Measurements from ENCODE around the gene LIPG.
"Not testable (repeated sequence)": the region's sequence is repeated elsewhere in the genome, so short reads cannot be mapped to it uniquely, and the experiment has no call there.

LIPG gene

DNA sequence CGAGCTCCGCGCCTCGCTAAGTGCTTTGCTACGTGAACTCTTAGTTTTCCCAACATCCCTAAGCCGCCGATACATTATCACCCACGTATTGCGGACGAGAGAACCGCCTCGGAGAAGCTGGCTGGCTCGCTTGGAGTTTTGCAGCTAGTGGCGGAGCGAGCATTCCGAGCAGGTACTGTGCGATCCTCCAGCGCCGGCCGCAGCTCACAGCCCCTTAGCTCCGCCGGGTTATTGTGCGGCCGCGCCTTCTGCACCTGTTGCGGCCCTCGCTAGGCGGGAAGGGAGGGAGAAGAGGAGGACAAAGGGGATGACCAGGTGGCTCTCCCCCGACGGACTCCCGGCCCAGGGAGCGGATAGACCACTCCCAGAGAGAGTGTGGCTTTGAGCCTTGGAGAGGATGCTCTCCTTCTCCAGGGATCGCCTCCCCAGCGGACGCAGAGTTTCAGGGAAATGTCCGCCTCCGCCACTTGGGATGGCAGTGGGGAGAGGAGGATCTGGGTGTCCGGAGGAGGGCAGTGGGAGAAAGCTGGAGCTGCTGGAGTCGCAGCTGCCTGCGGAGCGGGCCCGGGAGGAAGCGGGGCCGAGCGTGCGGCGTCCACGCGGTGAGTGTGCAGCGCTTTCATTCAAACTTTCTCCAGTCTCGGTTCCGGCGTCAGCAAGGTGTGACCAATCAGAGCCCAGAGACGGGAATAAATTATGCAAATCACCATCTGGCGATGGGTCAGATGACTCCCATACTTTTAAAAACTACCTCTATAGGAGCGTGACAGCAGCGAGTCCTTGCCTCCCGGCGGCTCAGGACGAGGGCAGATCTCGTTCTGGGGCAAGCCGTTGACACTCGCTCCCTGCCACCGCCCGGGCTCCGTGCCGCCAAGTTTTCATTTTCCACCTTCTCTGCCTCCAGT, at the start of gene LIPG:
Gene LIPG (plus strand): TSS at position 769 of the 905 bp plus-strand sequence. CDS start 252 bp downstream, outside the sequence.
- DNase-seq: peak; percentile 20

DNA sequence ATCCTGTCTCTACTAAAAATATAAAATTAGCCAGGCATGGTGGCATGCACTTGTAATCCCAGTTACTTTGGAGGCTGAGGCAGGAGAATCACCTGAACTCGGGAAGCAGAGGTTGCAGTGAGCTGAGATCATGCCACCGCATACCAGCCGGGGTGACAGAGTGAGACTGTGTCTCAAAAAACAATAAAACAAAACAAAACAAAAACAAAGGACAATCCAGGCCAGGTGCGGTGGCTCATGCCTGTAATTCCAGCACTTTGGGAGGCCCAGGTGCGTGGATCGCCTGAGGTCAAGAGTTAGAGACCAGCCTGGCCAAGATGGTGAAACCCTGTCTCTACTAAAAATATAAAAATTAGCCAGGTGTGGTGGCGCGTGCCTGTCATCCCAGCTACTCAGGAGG, 49.0 kb upstream of the LIPG start:
- DNase-seq: not testable (repeated sequence)

DNA sequence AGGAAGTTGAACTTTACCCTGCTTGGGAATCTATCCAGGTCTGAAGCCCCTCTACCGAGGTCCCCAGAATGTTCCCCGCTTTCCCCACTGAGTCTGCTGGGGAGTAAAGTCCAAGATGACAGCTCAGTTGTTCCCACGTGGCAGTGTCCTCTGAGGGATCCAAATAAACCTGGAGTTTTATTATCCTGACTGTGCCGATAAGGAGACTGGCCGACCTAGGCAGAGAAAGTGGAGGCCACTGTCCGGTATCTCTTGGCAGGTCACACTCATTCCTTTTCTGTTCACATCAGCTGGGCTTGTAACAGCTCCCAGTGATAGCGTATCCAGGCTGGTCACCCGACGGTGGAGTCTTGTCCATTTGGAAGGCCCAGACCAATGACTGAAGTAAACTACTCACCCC, 47.3 kb upstream of the LIPG start:
- no peak for DNase-seq

DNA sequence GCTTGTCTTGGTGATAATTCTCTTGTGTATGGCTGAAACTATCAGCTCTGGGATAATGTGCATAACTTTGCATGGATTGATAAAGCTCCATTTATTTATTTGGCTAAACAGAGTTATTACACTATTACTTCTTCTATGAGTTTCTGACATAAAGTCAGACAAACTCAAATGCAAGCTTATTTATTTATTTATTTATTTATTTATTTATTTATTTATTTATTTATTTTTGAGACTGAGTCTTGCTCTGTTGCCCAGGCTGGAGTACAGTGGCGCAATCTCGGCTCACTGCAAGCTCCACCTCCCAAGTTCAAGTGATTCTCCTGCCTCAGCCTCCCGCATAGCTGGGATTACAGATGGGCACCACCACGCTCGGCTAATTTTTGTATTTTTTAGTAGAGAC, 46.9 kb upstream of the LIPG start:
- DNase-seq: not testable (repeated sequence)

DNA sequence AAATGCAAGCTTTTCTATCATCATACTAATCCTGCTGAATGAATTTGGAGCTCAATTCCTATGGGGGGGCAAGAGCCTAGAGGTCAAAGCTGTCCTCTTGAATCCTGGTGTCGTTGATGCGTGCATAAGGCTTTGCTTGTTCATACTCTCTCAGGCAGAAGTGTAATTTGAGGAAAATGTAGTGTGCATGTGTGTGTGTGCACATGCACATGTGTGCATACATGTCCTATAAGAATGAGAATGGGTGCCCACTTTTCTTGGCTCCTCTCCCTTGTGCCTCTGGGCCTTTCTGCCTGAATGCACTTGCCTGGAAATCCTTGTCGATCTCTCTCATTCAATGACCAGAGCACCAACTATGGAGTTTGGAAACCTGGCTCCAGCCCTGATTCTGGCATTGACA, 46.3 kb upstream of the LIPG start:
- no peak for DNase-seq

DNA sequence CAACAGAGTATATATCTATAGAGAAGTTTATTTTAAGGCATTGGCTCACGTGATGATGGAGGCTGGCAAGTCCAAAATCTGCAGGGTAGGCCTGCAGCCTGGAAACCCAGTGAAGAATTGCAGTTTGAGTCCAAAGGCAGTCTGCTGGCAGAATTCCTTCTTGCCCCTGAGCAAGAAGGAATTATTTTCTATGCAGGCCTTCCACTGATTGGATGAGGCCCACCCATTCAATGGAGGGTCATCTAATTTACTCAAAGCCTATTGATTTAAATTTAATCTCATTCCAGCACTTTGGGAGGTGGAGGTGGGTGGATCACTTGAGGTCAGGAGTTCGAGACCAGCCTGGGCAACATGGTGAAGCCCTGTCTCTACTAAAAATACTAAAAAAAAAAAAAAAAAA, 44.4 kb upstream of the LIPG start:
- DNase-seq: no peak

DNA sequence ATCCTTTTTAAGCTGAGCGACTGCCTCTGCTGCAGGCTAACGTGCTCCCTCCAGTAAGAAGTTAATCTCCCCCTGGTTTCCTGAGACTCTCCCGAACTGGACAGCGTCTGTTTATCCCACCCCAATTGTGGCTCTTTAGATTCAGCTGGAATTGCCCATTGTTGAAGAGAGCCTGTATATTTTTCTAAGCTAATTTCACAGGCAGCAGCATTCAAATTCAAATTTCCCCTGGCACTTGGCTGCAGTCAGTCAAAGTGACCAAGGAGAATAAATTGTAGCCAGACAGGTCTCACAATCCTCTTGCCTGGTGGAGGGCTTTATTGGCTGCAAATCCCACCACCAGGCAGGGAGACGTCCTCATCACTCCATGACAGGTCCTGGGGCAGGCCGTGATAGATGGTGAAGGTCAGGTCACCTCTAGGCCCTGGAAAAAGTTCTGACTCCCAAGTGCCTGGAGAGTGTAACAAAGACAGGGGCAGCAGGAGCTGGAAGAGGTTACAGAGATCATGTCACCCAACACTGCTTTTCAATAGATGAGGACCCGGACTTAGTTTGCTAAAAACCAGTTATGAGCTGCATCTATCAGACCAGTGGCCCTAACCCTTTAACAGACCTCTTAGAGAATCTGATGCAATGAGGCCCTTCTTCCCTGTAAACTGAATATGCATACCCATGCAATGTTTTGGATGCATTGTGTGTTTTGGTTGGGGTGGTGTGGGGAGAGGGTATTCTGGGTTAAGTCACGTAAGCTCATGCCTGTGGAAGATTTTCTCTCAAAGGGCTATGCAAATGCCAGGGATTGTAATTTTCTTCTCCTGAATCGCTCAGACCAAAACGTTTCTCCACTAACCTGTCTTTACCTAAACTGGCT, 42.5 kb upstream of the LIPG start:
- DNase-seq: no peak

DNA sequence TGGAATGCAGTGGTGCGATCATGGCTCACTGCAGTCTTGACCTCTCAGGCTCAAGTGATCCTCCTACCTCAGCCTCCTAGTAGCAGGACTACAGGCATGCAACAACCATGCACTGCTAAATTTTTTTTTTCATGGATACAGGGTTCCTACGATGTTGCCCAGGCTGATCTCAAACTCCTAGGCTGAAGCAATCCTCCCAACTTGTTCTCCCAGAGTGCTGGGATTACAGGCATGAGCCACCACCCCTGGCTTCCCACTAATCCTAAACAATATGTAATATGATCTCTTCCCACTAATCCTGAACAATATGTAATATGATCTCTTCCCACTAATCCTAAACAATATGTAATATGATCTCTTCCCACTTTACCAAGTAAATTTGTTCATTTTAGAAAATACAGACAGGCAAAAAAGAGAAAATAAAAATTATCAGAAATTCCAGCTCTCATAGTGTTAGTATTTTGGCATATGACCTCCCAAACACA, 41.2 kb upstream of the LIPG start:
- DNase-seq: no peak

DNA sequence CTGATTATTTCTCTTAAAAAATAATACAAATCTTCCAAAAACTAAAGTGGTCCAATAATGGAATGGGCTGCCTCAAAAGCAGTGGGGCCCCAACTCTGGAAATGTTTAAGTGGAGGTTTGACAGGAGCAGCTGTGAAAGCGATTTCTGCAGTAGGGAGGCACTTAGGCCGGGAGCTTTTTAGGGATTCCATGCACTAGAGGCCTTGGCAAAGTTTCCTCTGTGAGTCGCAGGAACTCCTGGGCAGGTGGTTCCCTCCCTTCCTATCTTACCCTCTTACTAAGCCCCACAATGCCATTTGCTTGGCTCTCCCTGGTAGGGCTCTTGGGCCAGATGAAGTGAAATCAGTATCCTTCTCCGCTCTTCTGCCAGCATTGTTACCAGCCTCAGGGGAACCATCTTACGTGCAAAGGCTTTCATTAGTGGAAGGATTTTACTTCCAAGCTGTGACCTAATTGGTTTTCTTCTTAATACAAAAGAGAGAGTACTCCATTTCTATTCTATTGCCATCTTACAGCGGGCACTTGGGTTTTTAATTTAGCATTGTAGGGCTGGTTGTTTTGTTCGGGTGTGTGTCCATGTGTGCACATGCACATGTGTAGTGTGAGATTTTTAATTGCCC, 40.5 kb upstream of the LIPG start:
- no peak for DNase-seq

DNA sequence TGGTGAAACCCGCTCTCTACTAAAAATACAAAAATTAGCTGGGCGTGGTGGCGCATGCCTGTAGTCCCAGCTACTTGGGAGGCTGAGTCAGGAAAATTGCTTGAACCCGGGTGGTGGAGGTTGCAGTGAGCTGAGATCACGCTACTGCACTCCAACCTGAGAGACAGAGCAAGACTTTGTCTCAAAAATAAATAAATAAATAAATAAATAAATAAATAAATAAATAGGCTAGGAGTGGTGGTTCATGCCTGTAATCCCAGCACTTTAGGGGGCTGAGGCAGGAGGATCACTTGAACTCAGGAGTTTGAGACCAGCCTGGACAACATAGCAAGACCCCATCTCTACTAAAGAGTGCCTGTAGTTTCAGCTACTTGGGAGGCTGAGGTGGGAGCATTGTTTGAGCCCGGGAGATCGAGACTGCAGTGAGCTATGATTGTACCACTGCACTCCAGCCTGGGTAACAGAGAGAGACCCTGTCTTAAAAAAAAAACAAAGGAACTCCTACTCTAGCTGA, 38.2 kb upstream of the LIPG start:
- not testable (repeated sequence) for DNase-seq

DNA sequence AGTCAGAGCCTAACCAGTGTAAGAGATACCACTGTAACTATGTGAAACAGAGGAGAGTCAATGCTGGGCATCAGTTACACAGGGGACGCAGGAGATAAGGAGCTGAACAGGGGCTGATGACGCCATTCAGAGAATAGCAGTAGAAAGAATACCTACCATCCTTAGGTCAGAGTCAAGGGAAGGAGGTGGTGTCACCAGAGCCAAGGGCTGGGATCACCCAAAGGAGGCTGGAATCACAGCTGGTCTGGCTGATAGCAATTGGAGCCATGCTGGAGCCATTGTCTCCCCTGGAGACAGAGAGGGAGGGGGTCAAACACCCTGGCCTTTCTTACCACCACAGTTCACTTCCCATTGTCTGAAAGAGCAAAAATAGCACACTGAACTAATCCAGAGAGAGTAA, 37.5 kb upstream of the LIPG start:
- DNase-seq: no peak

DNA sequence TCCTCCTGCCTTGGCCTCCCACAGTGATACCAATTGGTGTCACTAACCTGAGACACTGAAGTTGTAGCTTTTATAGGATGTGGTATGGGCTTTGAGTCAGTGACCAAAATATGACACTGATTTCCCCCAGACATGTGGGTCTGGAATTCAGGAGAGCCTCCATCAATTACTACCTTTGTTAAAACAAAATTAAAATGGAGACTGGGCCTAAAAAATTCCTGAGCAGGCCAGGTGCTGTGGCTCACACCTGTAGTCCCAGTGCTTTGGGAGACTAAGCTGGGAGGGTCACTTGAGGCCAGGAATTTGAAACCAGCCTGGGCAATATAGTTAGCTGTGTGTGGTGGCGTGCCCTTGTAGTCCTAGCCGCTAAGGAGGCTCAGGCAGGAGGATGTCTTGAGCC, 36.9 kb upstream of the LIPG start:
- no peak for DNase-seq

DNA sequence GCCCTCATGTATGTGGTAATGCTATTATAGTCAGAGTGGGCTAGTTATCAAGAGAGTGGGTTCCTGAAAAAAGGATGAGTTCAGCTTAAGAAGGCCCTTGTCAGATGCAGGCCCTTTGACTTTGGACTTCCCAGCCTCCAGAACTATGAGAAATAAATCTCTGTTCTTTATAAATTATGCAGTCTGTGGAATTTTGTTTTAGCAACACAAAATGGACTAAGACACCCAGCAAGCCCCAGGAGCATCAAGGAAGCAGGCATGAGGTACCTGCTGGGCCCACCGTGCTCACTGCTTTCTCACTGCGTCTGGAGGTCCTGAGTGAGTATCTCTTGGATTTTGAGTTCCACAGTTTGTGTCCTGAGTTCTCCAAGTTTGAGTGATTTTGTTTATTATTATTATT, 35.9 kb upstream of the LIPG start:
- no peak for DNase-seq

DNA sequence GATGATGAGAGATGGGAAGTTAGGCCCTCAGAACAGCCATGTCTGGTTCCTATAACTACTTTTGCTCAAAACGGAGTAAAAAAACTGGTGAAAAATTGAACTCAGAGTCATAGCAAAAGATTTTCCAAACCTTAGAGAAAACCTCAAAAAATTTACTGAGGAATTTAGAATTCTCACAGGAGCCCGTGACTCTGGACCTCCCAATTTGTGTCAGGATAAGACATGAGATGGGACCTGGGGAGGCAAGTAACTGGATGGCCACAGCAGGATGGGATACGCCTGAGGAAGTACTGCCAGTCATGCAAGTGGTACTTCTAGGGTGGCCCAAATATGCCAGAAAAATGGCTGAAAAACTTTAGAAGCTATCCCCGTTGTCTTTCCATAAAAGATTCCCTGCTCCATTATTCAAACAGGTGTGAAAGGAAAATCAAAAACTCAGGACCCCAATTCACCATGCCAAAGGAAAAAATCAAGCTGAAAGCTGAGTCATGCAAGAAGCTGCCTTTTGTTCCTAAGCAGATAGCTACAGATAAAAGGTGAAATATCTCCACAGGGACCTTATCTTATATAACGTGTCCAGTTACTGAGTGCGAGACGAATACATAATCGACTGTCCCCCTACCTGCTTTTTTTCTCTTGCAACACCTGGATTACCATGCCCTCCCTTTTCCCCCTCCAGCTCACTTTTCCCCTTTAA, 34.1 kb upstream of the LIPG start:
- DNase-seq: no peak

DNA sequence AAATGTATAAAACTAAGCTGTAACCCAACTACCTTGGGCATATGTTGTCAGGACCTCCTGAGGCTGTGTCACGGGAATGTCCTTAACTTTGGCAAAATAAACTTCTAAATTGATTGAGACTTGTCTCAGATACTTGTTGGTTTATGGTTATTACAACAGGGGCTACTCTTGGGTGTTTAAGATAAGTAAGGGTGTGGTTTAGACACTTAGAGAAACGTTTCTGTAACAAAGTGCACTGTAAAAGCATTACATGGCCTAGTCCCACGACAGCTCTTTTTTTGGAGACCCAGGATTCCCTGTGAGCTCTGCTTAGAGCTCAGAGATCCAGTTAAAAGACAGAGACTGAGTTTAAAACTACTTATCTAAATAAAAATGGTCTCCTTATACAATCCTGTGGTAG, 32.3 kb upstream of the LIPG start:
- no peak for DNase-seq

DNA sequence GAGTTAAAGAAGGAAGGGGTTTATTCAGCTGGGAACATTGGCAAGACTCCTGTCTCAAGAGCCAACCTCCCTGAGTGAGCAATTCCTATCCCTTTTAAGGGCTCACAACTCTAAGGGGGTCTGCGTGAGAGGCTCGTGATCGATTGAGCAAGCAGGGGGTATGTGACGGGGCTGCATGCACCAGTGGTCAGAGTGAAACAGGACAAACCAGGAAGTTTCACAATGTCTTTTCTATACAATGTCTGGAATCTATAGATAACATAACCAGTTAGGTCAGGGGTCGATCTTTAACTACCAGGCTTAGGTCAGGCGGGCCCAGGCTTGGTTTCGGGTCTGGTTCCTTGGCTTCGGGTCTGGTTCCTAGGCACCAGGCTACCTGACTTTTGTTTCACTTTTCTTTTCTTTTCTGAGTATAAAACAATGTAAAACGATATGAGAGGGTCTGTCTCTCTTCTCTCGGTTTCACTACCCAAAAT, 30.1 kb upstream of the LIPG start:
- no peak for DNase-seq

DNA sequence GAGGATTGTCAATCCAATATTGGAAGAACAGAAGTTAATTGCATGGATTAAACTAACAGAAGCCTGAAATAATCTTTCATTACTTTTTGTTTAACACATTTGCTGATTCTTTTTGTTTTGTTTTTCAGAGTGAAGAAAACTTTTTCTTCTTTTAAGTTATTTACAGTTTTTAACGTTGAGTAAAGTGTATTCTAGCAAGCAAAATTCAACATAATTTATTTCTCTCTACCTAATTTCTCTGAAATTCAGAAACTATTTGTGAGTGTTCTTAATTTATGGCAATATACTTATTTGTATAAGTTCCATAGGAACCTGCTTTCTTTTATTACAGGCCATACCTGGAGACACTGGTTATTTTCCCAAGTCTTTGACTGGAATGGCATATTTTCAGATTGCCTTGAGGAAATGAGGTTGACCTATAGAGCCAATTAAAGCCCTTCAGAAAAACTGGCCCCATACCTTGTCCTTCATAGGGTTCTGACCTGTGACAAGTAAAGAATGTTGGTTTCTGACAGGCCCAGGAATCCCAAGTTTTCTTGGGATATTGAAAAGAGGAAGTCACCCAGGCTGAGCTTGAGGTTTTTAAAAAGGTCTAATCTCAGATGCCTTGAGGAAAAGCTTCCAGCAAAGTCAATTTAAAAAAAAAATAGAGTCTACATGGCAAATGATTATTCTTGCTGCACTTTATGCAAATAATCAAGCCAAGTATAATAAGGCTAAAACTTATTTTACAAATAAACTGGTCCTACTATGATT, 26.8 kb upstream of the LIPG start:
- DNase-seq: no peak

DNA sequence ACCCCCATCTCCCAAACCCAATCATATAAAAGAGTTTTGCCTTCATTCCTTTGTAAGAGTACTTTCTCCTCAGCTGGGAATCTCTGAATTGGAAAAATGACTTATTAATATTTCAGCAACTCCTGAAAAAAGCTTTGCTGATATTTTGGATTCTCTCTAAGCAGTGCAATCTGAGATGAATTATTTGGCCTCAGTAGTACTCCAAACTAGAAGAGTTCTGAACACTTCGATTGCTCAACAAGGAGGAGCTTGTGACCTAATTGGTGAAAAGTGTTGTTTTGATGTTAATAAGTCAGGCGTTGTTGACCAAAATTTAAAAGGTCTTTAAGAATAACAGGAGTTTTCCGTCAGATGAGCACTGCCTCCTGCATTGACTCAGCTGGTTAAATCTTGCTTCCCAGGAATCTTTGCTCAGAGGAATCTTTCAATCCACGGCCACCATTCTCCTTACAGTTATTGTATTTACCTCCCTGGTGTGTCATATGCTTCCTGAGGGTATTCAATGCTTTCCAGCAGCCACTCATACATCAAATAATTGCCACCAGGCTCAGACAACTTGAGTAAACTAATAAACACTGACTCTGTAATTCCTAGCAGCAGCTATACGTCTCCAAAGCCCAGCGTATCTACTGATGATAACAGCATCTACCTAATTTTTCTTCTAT, 24.5 kb upstream of the LIPG start:
- DNase-seq: no peak

DNA sequence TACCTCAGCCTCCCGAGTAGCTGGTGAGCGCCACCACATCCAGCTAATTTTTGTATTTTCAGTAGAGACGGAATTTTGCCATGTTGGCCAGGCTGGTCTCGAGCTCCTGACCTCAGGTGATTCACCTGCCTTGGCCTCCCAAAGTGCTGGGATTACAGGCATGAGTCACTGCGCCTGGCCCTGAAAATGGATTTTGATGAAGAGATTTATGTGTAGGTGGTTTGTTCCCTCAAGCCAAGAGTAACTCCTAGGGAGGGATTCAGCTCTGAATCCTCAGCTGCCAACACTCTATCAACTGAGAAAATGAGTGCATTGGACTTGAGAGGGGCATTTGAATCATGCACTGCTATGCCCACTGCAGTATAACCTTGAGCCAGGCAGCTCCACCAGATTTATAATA, 17.5 kb upstream of the LIPG start:
- no peak for DNase-seq

DNA sequence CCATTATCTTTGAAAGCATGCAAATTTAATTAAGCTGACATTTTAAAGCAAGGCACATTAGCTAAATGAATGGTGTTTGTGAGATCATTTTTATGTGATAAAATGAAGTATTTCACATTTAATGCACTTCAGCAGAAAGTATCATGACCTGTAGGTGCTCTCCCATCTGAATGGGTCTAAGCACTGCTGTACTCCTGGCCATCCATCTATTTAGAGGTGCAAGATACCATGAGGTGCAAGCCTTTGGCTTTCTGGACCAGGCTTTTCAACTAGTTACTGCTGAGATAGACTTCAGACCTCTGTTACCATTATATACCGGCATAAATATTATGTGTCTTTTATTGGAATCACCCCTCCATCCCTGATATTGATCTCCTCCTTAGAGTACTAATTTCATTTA, 15.6 kb upstream of the LIPG start:
- DNase-seq: no peak

DNA sequence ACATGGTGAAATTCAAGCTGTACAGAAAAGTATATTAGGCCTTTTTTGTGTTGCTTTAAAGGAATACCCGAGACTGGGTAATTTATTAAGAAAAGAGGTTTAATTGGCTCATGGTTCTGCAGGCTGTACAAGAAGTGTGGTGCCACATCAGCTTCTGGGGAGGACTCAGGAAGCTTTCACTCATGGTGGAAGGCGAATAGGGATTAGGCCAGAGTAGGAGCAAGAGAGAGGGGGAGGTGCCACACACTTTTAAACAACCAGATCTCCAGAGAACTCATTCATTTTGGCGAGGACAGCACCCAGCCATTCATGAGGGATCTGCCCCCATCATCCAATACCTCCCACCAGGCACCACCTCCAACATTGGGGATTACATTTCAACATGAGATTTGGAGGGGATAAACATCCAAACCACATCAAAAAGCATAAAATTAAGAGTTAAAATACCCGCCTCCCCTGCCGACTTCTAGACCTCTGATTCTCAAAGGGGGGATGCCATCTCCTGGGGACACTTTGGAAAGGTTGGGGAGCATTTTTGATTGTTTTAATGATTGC, 15.1 kb upstream of the LIPG start:
- DNase-seq: no peak

Measured in CD4-positive, alpha-beta T cell treated with Interleukin-6 for 4 hours (primary cell).